Measurements from ENCODE around the gene SORCS2.

The SORCS2 gene

GRCh38 chr4:7366954-7367353 is 174.6 kb downstream of the SORCS2 start:
- no peak for DNase-seq (ENCODE audit: low read depth)
- TF ChIP-seq MYC (IDR thresholded peaks at IDR 0.05; ENCODE audit: low read depth, low read length): no peak
- no peak for TF ChIP-seq POLR2A (IDR thresholded peaks at IDR 0.05; ENCODE audit: extremely low read depth, insufficient read length)
- H3K4me3 ChIP-seq (ENCODE audit: low read depth, low read length): no peak overlapping the region

- H3K4me3 ChIP-seq (ENCODE audit: low read depth, low read length): no peak overlapping the region
- no peak for TF ChIP-seq MAX (IDR thresholded peaks at IDR 0.05; ENCODE audit: low read depth, low read length)
- TF ChIP-seq MYC (IDR thresholded peaks at IDR 0.05; ENCODE audit: low read depth, low read length): no peak
- no peak for TF ChIP-seq CTCF (IDR thresholded peaks at IDR 0.05; ENCODE audit: low read depth, low read length)
- TF ChIP-seq POLR2A (IDR thresholded peaks at IDR 0.05; ENCODE audit: extremely low read depth, insufficient read length): no peak
- no peak for DNase-seq (ENCODE audit: low read depth)
These were observed 175.1 kb downstream of the SORCS2 start for GRCh38 chr4:7367406-7367805.

- TF ChIP-seq MYC (IDR thresholded peaks at IDR 0.05; ENCODE audit: low read depth, low read length) (no peak), POLR2A (IDR thresholded peaks at IDR 0.05; ENCODE audit: extremely low read depth, insufficient read length) (no peak), MAX (IDR thresholded peaks at IDR 0.05; ENCODE audit: low read depth, low read length) (no peak), CTCF (IDR thresholded peaks at IDR 0.05; ENCODE audit: low read depth, low read length) (no peak)
- DNase-seq (ENCODE audit: low read depth): no peak
- no peak overlapping the region for H3K4me3 ChIP-seq (ENCODE audit: low read depth, low read length)
These were observed 175.5 kb downstream of the SORCS2 start for GRCh38 chr4:7367864-7368277.

GRCh38 chr4:7368296-7368695 is 176.0 kb downstream of the SORCS2 start:
- no peak for DNase-seq (ENCODE audit: low read depth)
- TF ChIP-seq CTCF (IDR thresholded peaks at IDR 0.05; ENCODE audit: low read depth, low read length): no peak
- TF ChIP-seq MYC (IDR thresholded peaks at IDR 0.05; ENCODE audit: low read depth, low read length): no peak
- TF ChIP-seq POLR2A (IDR thresholded peaks at IDR 0.05; ENCODE audit: extremely low read depth, insufficient read length): no peak
- TF ChIP-seq MAX (IDR thresholded peaks at IDR 0.05; ENCODE audit: low read depth, low read length): no peak
- H3K4me3 ChIP-seq (ENCODE audit: low read depth, low read length): no peak overlapping the region

GRCh38 chr4:7369511-7369910 is 177.2 kb downstream of the SORCS2 start:
- TF ChIP-seq MYC (IDR thresholded peaks at IDR 0.05; ENCODE audit: low read depth, low read length) (no peak), POLR2A (IDR thresholded peaks at IDR 0.05; ENCODE audit: extremely low read depth, insufficient read length) (no peak), CTCF (IDR thresholded peaks at IDR 0.05; ENCODE audit: low read depth, low read length) (no peak), MAX (IDR thresholded peaks at IDR 0.05; ENCODE audit: low read depth, low read length) (no peak)
- no peak for DNase-seq (ENCODE audit: low read depth)

GRCh38 chr4:7370038-7370437 is 177.7 kb downstream of the SORCS2 start:
- TF ChIP-seq MAX (IDR thresholded peaks at IDR 0.05; ENCODE audit: low read depth, low read length): no peak
- TF ChIP-seq POLR2A (IDR thresholded peaks at IDR 0.05; ENCODE audit: extremely low read depth, insufficient read length): no peak
- no peak for TF ChIP-seq MYC (IDR thresholded peaks at IDR 0.05; ENCODE audit: low read depth, low read length)
- TF ChIP-seq CTCF (IDR thresholded peaks at IDR 0.05; ENCODE audit: low read depth, low read length): no peak
- DNase-seq (ENCODE audit: low read depth): no peak
- H3K4me3 ChIP-seq (ENCODE audit: low read depth, low read length): no peak overlapping the region

More at GRCh38 chr4:7369511-7369910, 177.2 kb downstream of the SORCS2 start:
- H3K4me3 ChIP-seq (ENCODE audit: low read depth, low read length): no peak overlapping the region
